ENCODE data around the gene NECAP2.

The NECAP2 gene, protein sequence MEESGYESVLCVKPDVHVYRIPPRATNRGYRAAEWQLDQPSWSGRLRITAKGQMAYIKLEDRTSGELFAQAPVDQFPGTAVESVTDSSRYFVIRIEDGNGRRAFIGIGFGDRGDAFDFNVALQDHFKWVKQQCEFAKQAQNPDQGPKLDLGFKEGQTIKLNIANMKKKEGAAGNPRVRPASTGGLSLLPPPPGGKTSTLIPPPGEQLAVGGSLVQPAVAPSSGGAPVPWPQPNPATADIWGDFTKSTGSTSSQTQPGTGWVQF

GRCh38 chr1:16440470-16441281 lies at the start of gene NECAP2:
Gene NECAP2, plus strand, starts transcription at chr1:16440724. Its CDS starts 38 bp downstream, at chr1:16440762.
- peak; percentile 93 for DNase-seq

- no peak for DNase-seq
Measured at GRCh38 chr1:16391411-16391810, 49.1 kb upstream of the NECAP2 start.

DNA sequence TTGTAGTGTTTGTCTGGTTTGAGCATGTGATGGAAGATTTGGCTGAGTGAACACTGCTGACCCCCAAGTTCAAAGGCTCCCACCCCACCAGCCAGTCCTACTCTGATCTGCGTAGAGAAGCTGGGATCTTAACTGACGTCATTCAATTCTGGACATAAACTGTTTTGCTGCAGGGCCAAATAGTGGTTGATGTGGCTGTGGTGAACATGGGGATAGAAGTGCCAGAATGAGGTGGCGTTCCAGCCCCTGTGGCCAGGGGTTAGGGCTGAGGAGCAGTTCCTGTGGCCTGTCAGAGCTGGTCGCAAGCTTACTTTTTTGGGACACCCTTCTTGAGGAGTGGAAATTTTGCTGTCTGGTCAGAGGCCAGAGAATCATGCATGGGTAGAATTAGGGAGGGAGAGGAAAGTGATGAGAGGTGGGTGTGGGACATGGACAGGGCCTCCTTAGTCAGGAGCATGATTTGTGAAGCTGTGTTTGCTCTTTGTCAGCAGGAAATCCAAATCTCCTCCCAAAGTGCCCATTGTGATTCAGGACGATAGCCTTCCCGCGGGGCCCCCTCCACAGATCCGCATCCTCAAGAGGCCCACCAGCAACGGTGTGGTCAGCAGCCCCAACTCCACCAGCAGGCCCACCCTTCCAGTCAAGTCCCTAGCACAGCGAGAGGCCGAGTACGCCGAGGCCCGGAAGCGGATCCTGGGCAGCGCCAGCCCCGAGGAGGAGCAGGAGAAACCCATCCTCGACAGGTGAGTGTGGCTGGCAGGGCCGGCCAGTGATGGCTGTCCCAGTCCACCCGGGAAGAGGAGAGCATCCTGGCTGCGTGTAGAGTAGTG lies 47.6 kb upstream of the NECAP2 start:
- no peak for DNase-seq

DNA sequence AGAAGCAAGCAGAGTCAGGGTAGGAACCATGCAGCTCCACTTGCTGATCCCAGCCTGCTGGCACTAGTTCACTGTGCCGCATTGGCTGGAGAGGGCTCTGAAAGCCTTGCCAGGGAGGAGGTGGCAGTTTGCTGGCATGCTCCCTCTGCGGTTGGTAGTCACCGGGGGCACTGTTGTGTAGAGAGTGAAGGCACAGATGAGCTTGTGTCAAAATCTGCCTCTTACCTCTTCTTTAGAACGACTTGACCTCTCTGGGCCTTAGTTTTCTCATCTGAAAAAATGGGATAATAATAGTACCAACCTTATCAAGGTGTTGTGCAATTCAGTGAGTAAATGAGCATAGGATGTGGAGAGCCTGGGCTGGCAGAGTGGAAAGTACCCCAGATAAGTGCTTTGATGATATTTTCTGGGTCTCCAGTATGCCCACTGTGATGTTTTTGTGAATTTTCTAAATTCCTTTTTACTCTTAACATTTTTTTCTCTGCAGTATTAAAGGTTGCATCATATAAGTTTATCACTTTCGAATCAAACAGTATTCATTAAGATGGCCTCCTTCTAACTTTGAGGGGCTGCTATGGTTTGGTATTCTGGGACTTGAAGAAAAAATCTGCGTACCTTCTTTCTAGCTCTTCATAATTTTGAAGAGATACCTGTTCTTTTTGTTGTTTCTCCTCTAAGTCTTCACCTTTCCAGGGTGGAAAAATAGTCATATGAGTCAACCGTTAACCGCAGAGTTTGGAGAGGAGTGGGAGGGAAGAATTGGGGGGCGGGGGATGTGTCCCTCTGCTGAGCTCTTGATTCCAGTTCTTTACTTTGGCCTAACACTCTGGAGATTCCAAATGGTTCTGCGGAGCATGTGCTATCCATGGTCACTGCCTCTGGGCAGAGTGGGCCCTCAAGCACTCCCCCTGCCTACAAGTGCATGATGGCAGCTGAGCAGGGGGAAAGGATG lies 46.7 kb upstream of the NECAP2 start:
- DNase-seq: peak; percentile 4

DNA sequence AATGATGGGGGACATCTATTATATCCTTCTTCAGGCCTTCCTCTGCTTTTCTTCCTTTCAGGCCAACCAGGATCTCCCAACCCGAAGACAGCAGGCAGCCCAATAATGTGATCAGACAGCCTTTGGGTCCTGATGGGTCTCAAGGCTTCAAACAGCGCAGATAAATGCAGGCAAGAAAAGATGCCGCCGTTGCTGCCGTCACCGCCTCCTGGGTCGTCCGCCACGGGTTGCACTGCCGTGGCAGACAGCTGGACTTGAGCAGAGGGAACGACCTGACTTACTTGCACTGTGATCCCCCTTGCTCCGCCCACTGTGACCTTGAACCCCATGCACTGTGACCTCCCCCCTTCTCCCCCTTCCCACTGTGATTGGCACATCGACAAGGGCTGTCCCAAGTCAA lies 45.5 kb upstream of the NECAP2 start:
- no peak for DNase-seq

DNA sequence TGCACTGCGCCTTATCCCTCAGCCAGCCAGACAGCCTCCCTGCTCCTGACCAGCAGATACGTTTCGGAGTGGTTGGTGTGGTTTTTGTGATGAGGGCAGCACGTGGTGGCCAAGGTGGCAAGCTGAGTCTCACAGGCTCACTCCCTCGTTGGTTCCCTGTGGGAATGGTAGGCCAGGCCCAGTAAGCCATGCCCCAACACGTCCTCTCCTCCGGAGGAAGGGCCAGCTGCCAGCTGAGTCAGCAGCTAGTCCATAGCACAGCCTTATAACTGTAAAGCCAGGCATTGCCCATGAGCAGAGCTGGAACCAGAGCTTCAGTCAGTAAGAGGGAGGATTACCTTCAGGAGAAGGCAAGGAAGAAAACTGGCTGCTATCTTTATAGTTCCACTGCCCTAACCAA lies 43.9 kb upstream of the NECAP2 start:
- no peak for DNase-seq

- DNase-seq: no peak
Measured at GRCh38 chr1:16397120-16397519, 43.4 kb upstream of the NECAP2 start.

DNA sequence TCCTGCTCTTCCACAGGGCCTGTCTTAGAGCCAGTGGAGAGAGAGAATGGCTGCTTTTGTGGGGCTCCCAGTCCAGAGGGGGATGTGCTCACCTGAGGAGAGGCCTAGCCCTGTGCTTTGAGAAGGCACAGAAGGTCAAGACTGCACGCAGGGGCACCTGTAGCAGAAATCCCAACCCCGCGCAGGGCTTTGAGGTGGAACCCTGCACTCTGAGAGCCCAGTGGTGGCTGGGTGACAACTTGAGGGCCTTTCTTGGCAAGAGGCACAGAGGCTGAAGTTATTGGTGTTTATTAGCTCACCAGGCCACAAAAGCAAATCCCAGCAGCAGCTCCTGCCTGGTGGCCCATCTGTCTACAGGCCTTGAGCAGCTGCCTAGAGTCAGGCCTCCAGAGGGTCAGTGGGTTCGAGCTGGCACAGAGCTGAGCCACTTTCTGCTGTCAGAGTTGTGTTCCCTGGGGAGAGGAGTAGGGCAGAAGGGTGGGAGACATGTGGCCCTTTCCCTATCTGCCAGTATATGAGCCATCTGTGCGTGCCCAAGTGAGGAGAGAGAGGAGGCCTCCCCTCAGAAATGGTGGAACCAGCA lies 42.1 kb upstream of the NECAP2 start:
- peak; percentile 7 for DNase-seq

DNA sequence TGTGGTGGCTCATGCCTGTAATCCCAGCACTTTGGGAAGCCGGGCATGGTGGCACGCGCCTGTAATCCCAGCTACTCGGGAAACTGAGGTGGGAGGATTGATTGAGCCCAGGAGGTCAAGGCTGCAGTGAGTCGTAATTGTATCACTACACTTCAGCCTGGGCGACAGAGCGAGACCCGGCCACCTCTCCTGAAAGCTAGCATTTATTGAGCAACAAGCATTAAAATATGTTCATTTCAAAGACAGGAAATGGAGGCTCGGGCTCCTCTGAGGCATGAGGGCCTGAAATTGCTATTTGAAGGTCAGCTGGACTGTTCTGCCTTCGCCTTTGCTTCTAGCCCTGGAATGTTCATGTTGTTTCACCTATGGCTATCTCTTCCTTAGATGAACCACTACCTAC lies 37.8 kb upstream of the NECAP2 start:
- DNase-seq: no peak

- DNase-seq: no peak
Measured at GRCh38 chr1:16405441-16405840, 35.1 kb upstream of the NECAP2 start.

GRCh38 chr1:16406868-16407267 lies 33.7 kb upstream of the NECAP2 start:
- DNase-seq: no peak

DNA sequence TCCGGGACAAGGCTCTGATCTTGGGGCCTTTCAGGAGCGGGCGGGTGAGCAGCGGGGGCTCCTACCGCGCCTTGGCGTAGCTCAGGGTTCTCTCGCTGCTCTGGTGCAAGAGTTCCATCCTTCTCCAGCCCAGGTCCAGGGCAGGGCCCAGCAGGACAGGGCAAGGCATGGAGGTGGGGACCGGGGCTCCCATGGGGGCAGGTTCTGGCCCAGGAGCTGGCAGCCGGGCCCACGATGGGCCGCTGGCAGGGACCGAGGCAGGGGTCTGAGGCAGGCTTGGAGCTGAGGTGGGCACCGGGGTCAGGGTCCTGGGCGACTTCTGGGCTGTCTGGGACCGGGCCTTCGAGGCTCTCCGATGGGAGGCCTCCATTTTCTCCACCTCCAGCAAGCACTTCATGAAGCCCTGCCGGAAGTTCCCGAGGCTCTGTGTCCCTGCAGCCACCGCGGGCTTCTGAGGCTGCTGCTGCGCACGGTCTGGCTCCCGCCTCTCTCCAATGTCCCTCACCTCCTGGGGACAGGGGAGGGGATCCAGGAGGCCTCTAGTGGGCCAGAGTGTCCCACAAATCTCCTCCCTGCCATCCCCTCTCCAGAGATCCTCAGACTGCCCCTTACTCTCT lies 30.9 kb upstream of the NECAP2 start:
- no peak for DNase-seq

DNA sequence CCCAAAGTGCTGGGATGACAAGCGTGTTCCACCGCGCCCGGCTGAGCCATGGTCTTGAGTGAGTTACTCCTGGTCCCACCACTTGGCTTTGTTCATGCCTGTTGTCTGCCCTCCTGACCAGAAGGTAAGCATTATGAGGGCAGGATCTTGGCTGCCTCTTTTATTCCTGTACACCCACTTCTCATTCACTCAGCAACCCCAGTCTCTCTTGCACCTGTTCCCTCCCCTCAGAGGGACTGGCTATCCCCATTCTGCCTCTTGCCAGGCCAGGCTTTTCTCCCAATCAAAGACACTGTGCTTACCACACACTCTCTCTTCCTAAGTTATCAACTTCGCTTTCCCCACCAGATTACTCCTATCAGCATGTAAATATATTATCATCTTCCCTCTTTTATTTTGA lies 29.7 kb upstream of the NECAP2 start:
- no peak for DNase-seq

GRCh38 chr1:16413191-16413590 lies 27.3 kb upstream of the NECAP2 start:
- DNase-seq: no peak

DNA sequence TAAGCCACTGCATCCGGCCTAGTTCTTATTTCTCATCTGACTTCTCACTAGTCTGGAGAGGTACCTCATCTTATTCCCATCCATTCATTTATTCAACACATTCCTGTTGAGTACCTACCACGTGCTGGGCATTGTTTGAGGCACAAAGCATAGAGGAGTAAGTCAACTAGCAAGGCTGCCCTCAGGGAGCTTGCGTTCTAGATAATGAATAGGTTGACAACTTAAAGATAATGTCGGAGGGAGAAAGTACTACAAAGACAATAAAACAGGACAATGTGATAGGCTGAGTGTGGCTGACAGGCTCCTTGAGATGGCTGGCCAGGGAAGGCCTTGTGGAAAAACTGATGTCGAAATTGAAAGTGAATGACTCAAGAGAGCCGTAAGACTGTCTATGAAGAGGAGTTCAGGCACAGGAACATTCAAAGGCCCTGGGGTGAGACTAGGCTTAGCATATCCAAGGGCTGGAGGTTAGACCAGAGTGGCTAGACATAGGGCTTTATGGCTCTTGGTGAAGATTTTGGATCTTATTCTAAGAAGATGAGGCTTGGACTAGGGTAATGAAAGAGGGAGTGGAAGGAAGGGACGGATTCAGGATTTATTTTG lies 21.6 kb upstream of the NECAP2 start:
- DNase-seq: no peak

DNA sequence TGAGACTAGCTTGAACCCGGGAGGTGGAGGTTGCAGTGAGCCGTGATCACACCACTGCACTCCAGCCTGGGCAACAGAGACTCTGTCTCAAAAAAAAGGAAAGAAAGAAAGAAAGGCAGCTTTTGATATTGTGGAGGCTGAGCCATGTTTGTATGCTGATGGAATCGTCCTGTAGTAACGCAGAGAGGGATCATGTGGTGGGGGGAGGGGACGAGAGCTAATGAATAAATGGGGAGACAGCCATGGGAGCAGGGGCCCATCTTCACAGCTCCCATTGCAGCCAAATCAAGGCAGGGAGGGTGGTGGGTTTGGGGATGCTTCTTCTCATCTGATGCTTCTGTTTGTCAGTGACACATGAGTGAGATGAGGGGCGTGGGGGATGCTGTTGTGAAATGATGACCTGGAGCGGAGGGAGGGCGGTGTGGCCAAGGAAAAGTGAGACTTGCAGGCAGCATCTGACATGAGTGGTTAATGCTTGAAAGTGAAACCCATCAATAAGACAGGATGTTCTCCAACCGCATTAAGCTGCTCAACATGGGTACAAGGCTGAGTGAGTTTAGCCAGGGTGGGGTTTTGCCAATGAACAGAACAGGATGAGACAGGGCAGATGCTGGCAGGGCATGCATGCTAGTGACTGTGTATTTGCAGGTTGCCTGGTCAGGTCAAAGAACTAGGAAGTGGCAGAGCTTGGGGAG lies 20.0 kb upstream of the NECAP2 start:
- no peak for DNase-seq

DNA sequence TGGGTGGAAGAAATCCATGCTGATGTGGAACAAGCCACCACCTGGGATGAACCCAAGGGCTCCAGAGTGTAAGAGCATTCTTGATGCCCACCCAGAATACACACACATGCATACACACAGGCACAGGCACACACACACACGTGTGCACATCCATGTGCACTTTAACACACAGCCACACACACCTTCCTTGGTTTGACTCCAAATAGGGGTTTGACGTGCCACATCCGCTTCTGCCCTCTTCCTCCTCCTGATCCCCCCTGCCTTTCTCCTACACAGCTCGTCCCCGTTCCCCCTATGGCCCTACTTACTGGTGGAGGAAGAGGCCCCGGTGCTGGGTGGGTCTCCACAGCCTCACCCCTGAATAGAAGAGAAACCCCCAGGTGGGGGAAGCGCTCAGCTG lies 19.3 kb upstream of the NECAP2 start:
- no peak for DNase-seq

- no peak for DNase-seq
Measured at GRCh38 chr1:16422041-16422440, 18.5 kb upstream of the NECAP2 start.

DNA sequence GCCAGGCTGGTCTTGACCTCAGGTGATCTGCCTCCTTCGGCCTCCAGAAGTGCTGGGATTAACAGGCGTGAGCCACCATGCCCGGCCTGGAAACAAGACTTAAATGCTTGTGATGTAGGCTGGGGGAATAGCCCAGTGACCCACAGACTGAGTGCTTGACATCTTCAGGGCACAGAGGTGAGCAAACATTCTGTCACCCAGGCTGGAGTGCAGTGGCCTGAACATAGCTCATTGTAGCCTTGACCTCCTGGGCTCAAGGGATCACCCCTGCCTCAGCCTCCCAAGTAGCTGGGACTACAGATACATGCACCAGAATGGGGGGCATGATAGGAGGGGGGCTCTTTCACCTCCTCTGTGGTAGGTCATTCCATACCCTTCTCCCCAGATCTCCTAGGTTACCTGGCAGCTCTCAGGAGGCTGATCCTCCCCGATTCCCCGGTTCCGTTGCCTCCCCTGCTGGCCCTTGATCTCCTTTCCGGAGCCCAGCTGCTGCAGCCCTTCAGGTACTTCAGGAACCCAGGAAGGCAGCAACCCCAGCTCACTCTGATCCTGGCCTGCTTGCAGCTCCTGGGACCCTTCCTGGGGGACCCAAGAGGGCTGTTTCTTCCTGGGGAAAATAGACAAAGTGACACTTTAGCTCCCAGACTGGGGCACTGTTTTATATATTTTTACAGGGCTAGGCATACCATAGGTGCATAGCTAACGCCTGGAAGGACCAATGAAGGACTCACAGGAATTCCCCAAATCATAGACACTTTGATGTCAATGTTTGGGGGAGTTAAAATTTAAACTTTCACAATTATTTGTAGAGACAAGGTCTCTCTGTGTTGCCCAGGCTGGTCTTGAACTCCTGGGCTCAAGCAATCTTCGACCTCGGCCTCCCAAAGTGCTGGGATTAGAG lies 15.1 kb upstream of the NECAP2 start:
- DNase-seq: no peak
